ENCODE data around the gene WBP2.
"Not testable (repeated sequence)": the region's sequence is repeated elsewhere in the genome, so short reads cannot be mapped to it uniquely, and the experiment has no call there.

WBP2 gene

DNA sequence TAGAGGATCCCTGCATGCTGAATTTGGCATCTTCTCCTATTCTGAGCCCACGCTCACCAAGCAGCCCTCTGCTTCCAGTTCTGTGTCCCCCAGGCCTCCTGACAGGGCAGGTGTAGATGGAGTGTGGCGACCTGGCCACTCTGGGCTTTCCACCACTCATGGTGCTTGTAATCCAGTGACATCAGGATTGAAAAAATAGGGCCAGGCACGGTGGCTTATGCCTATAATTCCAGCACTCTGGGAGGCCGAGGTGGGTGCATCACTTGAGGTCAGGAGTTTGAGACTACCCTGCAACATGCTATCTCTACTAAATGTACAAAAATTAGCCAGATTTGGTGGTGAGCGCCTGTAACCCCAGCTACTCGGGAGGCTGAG lies 41.1 kb downstream of the WBP2 start:
- no peak for DNase-seq (ENCODE audit: low spot score)

- no peak for DNase-seq (ENCODE audit: low spot score)
These were observed 41.8 kb downstream of the WBP2 start for GRCh38 chr17:75813081-75814020.

GRCh38 chr17:75812096-75813013 lies 42.8 kb downstream of the WBP2 start:
- no peak for DNase-seq (ENCODE audit: low spot score)

DNA sequence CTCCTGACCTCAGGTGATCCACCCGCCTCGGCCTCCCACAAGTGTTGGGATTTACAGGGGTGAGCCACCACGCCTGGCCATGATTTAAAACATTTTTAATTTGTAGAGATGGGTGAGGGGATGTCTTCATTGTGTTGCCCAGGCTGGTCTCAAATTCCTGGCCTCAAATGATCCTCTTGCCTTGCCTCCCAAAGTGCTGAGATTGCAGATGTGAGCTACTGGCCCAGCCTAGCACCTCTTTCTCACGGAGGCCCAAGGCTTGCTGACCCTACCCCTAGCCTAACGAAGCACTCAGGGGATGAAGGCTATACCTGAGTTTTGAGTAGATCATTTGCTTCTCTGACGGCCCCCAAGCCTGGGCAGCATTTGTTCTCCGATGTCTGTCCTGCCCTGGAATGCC lies 44.0 kb downstream of the WBP2 start:
- DNase-seq (ENCODE audit: low spot score) = no peak

GRCh38 chr17:75810756-75811155 lies 44.4 kb downstream of the WBP2 start:
- DNase-seq (ENCODE audit: low spot score) = not testable (repeated sequence)

GRCh38 chr17:75810216-75810615 lies 44.9 kb downstream of the WBP2 start:
- no peak for DNase-seq (ENCODE audit: low spot score)

- no peak for DNase-seq (ENCODE audit: low spot score)
These were observed 45.5 kb downstream of the WBP2 start for GRCh38 chr17:75809631-75810111.

- DNase-seq (ENCODE audit: low spot score) = no peak
These were observed 46.1 kb downstream of the WBP2 start for GRCh38 chr17:75808905-75809621.

- no peak for DNase-seq (ENCODE audit: low spot score)
These were observed 46.6 kb downstream of the WBP2 start for GRCh38 chr17:75808549-75808904.

GRCh38 chr17:75807861-75808260 lies 47.3 kb downstream of the WBP2 start:
- no peak for DNase-seq (ENCODE audit: low spot score)

DNA sequence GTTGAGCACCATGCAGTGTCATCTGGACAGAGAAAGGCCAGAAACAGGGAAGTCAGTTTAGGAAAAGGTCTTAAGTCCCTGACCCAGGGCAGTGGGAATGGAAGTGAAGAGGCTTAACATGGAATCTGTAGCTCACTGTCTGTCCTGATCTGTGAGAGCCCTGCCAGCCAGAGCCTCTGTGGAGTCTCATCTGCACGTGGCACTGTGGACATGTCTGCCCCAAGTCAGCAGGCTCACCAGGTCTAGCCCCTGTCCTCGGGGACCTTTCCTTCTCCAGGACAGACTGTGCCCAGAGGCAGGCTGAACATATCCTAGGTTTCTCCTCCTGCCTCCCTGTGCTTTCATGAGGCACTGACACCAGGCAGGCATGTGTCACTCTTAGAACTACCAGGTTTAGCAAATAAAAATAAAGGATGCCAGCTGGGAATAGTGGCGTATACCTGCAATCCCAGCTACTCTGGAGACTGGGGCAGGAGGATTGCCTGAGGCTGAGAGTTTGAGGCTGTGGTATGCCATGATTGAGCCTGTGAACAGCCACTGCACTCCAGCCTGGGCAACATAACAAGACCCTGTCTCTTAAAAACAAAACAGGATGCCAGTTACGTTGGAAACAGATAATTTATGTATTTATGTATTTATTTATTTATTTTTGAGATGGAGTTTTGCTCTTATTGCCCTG lies 48.2 kb downstream of the WBP2 start:
- no peak for DNase-seq (ENCODE audit: low spot score)

GRCh38 chr17:75803883-75804282 lies 51.3 kb downstream of the WBP2 start:
- DNase-seq (ENCODE audit: low spot score) = no peak

DNA sequence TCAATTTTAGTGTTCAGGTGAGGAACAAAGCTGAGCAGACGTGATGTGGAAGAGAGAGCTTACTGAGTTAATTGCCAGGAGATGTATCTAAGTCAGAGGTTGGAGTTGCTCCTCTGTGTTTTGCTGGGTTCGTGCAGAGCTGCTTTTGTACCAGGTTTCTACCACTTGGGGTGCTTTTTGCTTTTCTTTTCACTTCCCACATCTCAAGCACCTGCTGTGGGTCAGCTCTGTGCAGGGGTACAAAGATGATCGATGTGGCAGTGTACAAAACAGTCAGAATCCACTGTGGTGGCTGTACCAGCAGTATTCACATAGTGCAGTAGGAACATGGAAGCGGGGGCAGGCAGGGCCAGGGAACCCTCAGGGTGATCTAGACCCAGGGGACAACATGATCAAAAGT lies 55.7 kb downstream of the WBP2 start:
- DNase-seq (ENCODE audit: low spot score) = no peak

DNA sequence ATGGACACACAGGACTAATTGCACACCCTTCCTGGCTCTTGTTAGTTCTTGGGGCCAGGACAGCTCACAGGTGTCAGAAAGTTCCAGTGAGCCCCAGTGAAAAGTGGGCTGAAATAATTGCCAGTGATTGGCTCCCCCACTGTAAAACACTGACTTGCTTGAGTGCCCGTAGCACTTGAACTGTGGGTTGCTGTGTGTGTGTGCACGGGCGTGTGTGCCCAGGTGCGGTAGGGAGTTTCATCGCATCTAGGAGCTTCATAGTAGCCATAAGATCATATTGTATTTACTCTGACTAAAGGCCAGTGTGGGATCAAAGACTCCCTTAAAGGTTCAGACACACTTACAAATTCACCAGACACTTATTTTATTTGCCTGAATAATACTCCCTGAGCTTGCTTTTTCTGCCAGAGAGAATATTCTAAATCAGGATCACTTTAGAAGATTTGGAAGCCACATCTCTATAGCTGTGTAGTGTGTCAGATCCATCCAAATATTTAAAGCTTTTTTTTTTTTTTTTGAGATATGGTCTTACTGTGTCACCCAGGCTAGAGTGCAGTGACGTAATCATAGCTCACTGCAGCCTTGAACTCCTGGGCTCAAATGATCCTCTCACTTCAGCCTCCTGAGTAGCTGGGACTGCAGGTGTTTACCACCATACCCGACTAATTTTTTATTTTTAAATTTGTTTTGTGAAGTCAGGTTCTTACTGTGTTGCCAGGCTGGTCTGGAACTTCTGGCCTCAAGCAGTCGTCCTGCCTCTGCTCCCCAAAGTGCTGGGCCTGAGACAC lies 59.1 kb downstream of the WBP2 start:
- no peak for DNase-seq (ENCODE audit: low spot score)
